Measurements from ENCODE around the gene SBF2.

Gene SBF2

DNA sequence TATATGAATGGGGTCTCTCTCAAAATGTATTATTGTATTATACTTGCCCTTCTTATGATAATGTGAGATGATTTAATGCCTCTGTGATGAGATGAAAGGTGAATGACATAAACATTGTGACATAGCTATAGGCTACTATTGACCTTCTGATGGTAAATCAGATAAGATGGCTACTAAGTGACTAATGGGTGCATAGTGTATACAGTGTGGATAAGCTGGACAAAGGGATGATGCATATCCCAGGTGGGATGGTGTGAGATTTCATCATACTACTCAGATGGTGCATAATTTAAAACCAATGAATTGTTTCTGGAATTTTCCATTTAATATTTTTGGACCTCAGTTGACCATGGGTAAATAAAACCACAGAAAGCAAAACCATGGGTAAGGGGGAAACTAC is 243.5 kb downstream of the SBF2 start:
- TF ChIP-seq, protein P1, sequence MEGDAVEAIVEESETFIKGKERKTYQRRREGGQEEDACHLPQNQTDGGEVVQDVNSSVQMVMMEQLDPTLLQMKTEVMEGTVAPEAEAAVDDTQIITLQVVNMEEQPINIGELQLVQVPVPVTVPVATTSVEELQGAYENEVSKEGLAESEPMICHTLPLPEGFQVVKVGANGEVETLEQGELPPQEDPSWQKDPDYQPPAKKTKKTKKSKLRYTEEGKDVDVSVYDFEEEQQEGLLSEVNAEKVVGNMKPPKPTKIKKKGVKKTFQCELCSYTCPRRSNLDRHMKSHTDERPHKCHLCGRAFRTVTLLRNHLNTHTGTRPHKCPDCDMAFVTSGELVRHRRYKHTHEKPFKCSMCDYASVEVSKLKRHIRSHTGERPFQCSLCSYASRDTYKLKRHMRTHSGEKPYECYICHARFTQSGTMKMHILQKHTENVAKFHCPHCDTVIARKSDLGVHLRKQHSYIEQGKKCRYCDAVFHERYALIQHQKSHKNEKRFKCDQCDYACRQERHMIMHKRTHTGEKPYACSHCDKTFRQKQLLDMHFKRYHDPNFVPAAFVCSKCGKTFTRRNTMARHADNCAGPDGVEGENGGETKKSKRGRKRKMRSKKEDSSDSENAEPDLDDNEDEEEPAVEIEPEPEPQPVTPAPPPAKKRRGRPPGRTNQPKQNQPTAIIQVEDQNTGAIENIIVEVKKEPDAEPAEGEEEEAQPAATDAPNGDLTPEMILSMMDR (IDR thresholded peaks at IDR 0.05; ENCODE audit: low read depth, low read length): no peak
- DNase-seq (ENCODE audit: low read depth in 2 of 2): peak in 1 of 2 donors; percentile 67
- no peak overlapping the region for H3K4me3 ChIP-seq (replicated peaks in 1 of 2; ENCODE audit: low read depth in 2 of 2, low read length in 2 of 2)

DNA sequence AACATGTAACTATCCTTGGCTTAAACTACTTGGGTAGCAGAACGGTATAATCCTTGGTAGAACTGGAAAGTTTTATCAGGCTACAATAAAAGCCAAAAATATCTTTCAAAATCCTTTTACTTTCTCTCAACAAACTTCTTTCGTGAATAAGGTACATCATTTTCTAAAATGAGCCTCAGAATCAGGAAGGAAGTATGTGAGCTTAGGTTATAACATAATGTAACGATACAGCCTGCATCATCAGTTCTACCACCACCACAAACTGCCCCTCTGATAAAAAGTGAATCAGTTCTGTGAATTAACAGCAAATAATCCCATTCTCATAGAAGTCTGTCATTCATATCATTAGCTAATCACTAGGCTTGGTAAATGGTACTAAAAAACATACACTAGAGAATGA is 244.3 kb downstream of the SBF2 start:
- no peak for DNase-seq (ENCODE audit: low read depth in 2 of 2)
- no peak overlapping the region for H3K4me3 ChIP-seq (replicated peaks in 1 of 2; ENCODE audit: low read depth in 2 of 2, low read length in 2 of 2)
- TF ChIP-seq, protein P1 (IDR thresholded peaks at IDR 0.05; ENCODE audit: low read depth, low read length): no peak

DNA sequence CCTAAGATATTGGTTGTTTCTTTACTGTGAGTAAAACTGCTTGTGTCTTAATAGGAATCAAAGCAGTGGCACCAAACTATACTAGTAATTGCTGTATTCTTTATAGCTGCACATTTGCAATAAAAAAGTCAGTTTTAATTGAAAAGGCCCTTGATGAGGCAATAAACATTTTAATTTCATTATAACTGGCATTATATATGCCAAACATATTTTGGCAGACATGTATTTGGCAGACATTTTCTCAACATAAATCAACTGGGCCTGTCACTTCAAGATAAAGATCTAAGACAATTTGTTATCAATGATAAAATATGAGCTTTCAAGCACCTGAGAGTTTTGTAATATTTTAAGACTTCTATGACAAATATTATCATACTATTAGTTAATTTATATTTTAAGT is 245.7 kb downstream of the SBF2 start:
- no peak overlapping the region for H3K4me3 ChIP-seq (replicated peaks in 1 of 2; ENCODE audit: low read depth in 2 of 2, low read length in 2 of 2)
- TF ChIP-seq, protein P1 (IDR thresholded peaks at IDR 0.05; ENCODE audit: low read depth, low read length): no peak
- DNase-seq (ENCODE audit: low read depth in 2 of 2): no peak

DNA sequence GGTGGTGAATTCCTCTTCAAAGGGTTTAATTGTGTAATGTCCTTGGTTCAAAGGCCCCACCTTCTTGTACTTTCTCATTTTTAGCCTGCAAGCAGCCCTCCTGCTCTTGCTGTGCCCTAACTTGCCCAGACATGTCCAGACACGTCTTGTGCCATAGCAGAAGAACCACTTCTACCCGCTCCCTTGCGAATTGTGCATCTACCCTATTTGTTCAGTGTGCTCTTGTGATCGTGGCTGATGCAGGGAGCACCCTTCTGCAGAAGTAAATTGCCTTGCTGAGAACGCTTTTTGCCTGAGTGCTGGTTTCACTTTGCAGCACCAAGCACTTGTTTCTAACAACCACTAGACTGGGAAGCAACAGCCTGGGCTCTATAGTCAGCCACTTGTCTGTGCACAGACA is 249.4 kb downstream of the SBF2 start:
- TF ChIP-seq, protein P1 (IDR thresholded peaks at IDR 0.05; ENCODE audit: low read depth, low read length): no peak
- H3K4me3 ChIP-seq (replicated peaks in 1 of 2; ENCODE audit: low read depth in 2 of 2, low read length in 2 of 2): no peak overlapping the region
- DNase-seq (ENCODE audit: low read depth in 2 of 2): peak in 1 of 2 donors; percentile 29

DNA sequence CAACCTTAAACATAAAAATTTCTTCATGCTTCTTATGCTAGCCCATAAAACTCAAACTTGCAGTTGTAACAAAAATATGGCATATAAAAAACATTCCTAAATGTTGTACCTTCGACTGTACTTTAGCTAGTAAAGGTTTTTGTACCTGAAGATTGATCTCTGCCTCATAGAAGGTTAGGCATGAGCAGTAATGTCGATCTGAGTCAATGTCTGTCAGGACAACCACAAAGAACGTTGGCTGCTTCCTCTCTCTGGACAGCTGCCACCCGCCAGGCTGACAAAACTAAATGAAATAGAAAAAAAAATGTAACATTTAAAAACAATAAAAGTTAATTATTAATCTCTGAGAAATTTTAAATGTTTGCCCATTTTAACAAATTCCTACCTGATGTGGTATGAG is 251.3 kb downstream of the SBF2 start:
- no peak for DNase-seq (ENCODE audit: low read depth in 2 of 2)
- H3K4me3 ChIP-seq (replicated peaks in 1 of 2; ENCODE audit: low read depth in 2 of 2, low read length in 2 of 2): no peak overlapping the region
- TF ChIP-seq, protein P1 (IDR thresholded peaks at IDR 0.05; ENCODE audit: low read depth, low read length): no peak

DNA sequence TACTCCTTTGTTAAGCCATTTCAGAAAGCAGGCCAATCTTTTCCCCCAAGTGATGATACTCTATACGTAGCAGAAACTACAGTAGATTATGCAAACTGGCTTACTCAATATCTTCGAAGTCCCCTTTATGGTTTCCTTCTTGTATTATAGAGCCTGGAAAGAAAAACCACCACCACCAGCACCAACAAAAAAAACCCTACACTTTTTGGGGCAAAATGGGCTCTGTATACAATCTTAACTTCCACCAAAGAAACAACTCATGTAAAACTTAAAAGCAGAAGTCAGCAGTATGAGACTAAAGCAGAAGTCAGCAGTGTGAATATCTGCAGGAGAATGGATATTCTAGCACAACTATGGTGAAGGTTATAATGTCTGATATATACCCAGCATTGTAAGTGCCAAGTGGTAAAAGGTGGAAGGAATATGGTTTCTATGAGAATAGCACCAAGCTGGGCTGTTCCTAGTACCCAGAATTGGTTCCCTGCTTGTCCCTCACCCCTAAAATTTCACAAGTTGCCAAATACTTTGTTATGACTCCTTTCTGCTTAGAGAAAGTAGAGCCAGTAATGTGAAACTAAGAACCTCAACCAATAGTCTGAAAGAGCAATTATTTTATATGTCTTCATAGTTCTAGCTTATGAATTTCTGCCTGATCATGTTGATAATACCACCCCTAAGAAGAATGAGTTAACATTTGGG is 252.1 kb downstream of the SBF2 start:
- no peak for DNase-seq (ENCODE audit: low read depth in 2 of 2)
- TF ChIP-seq, protein P1 (IDR thresholded peaks at IDR 0.05; ENCODE audit: low read depth, low read length): no peak
- no peak overlapping the region for H3K4me3 ChIP-seq (replicated peaks in 1 of 2; ENCODE audit: low read depth in 2 of 2, low read length in 2 of 2)

DNA sequence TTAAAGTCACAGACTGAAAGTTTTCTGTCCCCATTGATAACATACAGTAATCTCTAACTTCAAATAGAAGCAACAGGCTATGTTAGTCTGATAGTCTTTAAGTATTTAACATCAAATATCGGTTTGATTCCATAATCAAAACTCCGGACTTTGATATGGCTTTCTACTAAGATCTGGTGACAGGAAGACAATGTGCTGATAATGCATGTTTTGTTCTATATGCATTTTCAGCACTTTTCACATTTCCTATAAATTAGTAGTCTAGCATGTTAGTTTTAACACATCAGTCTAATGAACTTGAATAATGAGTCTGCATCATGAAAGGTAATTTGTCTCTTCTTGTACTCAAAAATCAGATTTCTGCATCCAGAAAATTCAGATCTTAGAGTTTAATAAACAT is 252.7 kb downstream of the SBF2 start:
- TF ChIP-seq, protein P1 (IDR thresholded peaks at IDR 0.05; ENCODE audit: low read depth, low read length): no peak
- DNase-seq (ENCODE audit: low read depth in 2 of 2): no peak
- H3K4me3 ChIP-seq (replicated peaks in 1 of 2; ENCODE audit: low read depth in 2 of 2, low read length in 2 of 2): no peak overlapping the region

Measured in cardiac fibroblast (primary cell).